Fibroblast of lung (primary cell): Measurements from ENCODE around the gene IDI1.

Experiments
- CTCF ChIP-seq, 2 donors: IDR thresholded peaks in 1 of 2; conservative IDR thresholded peaks in 1 of 2; 1 replicate in 1 of 2; 2 replicates in 1 of 2; pipeline ENCODE4 v1.5.1; 2011 to 2012; ENCODE audit warnings: low read length in 2 of 2, control low read depth in 1 of 2, inconsistent platforms in 1 of 2, low read depth in 1 of 2, mild to moderate bottlenecking in 1 of 2
- EZH2 ChIP-seq: IDR thresholded peaks from 2 replicates; pipeline ENCODE4 v1.5.1; 2012; ENCODE audit warnings: low read length, control low read depth, mild to moderate bottlenecking; ENCODE audit errors: missing control alignments

- TF ChIP-seq CTCF (conservative IDR thresholded peaks at IDR 0.05 in 1 of 2, IDR thresholded peaks at IDR 0.05 in 1 of 2; ENCODE audit: low read depth in 1 of 2, low read length in 2 of 2) (no peak), EZH2 (no peak)
These were observed 11.8 kb downstream of the IDI1 start for GRCh38 chr10:1037098-1037497.
